Cardiac muscle cell (in vitro differentiated cells and primary cell): Measurements from ENCODE around the gene ANGPT4. TPM values are rescaled to one million over a fixed set of nuclear protein-coding genes. Genes with fewer than 3 reads are reported as not detected.

Experiments
- DNase-seq, 2 donors: peaks; one replicate each; pipeline versions ENCODE4 v3.0.0 to v3.0.0-alpha.2; 2010 to 2017; ENCODE audit warnings: low read depth in 1 of 2, low spot score in 1 of 2
- H3K27ac ChIP-seq: fragments of 200-600 bp; sonication (generic); 2 replicates; pipeline ENCODE4 v1.5.1; 2016
- H3K27me3 ChIP-seq: fragments of 200-600 bp; sonication (generic); 2 replicates; pipeline ENCODE4 v1.6.0; 2016; ENCODE audit warnings: control low read depth
- H3K36me3 ChIP-seq: fragments of 200-600 bp; sonication (generic); 2 replicates; pipeline ENCODE4 v1.5.1; 2016; ENCODE audit warnings: control low read depth
- H3K4me1 ChIP-seq: fragments of 200-600 bp; sonication (generic); 2 replicates; pipeline ENCODE4 v1.8.1; 2017; ENCODE audit warnings: low read depth, mild to moderate bottlenecking, mixed run types
- H3K4me3 ChIP-seq: fragments of 200-600 bp; sonication (generic); 2 replicates; pipeline ENCODE4 v1.5.1; 2016; ENCODE audit warnings: mild to moderate bottlenecking
- H3K9me3 ChIP-seq: fragments of 200-600 bp; sonication (generic); 2 replicates; pipeline ENCODE4 v1.5.1; 2017; ENCODE audit warnings: low read depth, mild to moderate bottlenecking, control low read depth
- CTCF ChIP-seq: IDR thresholded peaks from 2 replicates; pipeline ENCODE4 v1.5.1; 2012; ENCODE audit warnings: low read depth, mild to moderate bottlenecking, low read length
- polyA plus RNA-seq: library from polyadenylated mRNA; unstranded; fragments of >200 nt; fragmentation: Nextera tagmentation; extraction: Ambion mirVana; gene quantifications from 2 replicates; pipeline ENCODE4 v1.2.1, GENCODE V29; 2016
- total RNA-seq: library from RNA; depleted of rRNA; stranded (reverse); fragments of >200 nt; gene quantifications from 2 replicates; pipeline ENCODE4 v1.2.3, GENCODE V29; 2016

The ANGPT4 gene
- total and polyA plus RNA-seq, 2 experiments from 2014 or later = 0.15 to 0.80 TPM

GRCh38 chr20:887137-887536 lies 29.0 kb downstream of the ANGPT4 start:
- Histone ChIP-seq H3K4me3 (no peak overlapping the region), H3K36me3 (no peaks in the 10 kb centered on the region), H3K4me1 (no peaks in the 10 kb centered on the region), H3K27me3 (peaks cover 11% of the 10 kb centered on the region), H3K9me3 (no peaks in the 10 kb centered on the region), H3K27ac (no peak overlapping the region)
- no peak for TF ChIP-seq CTCF
- no peak for DNase-seq

GRCh38 chr20:884983-885952 lies 30.9 kb downstream of the ANGPT4 start:
- Histone ChIP-seq H3K27ac (no peak overlapping the region), H3K9me3 (no peaks in the 10 kb centered on the region), H3K4me1 (no peaks in the 10 kb centered on the region), H3K27me3 (peaks cover 16% of the 10 kb centered on the region), H3K36me3 (no peaks in the 10 kb centered on the region), H3K4me3 (no peak overlapping the region)
- peak; percentile 76 to 91 for DNase-seq
- peak; percentile 34 for TF ChIP-seq CTCF

GRCh38 chr20:881783-882144 lies 34.4 kb downstream of the ANGPT4 start:
- Histone ChIP-seq H3K27me3 (peaks cover 16% of the 10 kb centered on the region), H3K27ac (no peak overlapping the region), H3K4me3 (no peak overlapping the region), H3K4me1 (no peaks in the 10 kb centered on the region), H3K36me3 (no peaks in the 10 kb centered on the region), H3K9me3 (no peaks in the 10 kb centered on the region)
- DNase-seq = no peak
- no peak for TF ChIP-seq CTCF

GRCh38 chr20:881051-881782 lies 34.9 kb downstream of the ANGPT4 start:
- Histone ChIP-seq H3K4me1 (no peaks in the 10 kb centered on the region), H3K4me3 (no peak overlapping the region), H3K27ac (no peak overlapping the region), H3K27me3 (peaks cover 11% of the 10 kb centered on the region), H3K36me3 (no peaks in the 10 kb centered on the region), H3K9me3 (no peaks in the 10 kb centered on the region)
- no peak for TF ChIP-seq CTCF
- peak in 1 of 2 donors; percentile 57 for DNase-seq

- no peak for TF ChIP-seq CTCF
- H3K9me3 ChIP-seq = no peaks in the 10 kb centered on the region
- H3K27me3 ChIP-seq = peaks cover 5% of the 10 kb centered on the region
- no peak overlapping the region for H3K27ac ChIP-seq
- H3K36me3 ChIP-seq = no peaks in the 10 kb centered on the region
- no peaks in the 10 kb centered on the region for H3K4me1 ChIP-seq
- DNase-seq = no peak
- H3K4me3 ChIP-seq = no peak overlapping the region
Observed at GRCh38 chr20:879626-880025, 36.5 kb downstream of the ANGPT4 start.
